HUES6 (cell line): ENCODE measurements around the gene GAB1.

Experiments used
- H3K27ac ChIP-seq: 2 replicates; pipeline ENCODE4 v1.7.0; 2013; ENCODE audit warnings: low read depth, mild to moderate bottlenecking, low read length, inconsistent platforms
- H3K27me3 ChIP-seq: 2 replicates; pipeline ENCODE4 v1.6.1; 2013; ENCODE audit warnings: low read length; ENCODE audit not compliant: control insufficient read depth, insufficient read depth
- H3K36me3 ChIP-seq: 2 replicates; pipeline ENCODE4 v1.6.1; 2013; ENCODE audit warnings: low read length; ENCODE audit not compliant: control insufficient read depth, insufficient read depth
- H3K4me1 ChIP-seq: 2 replicates; pipeline ENCODE4 v1.6.1; 2013; ENCODE audit warnings: low read length; ENCODE audit not compliant: control insufficient read depth, insufficient read depth
- H3K4me3 ChIP-seq: 2 replicates; pipeline ENCODE4 v1.5.1; 2013; ENCODE audit warnings: low read depth, low read length
- H3K9ac ChIP-seq: one replicate; pipeline ENCODE4 v1.6.1; 2013; ENCODE audit warnings: mild to moderate bottlenecking, low read length
- H3K9me3 ChIP-seq: 2 replicates; pipeline ENCODE4 v1.6.1; 2013; ENCODE audit warnings: low read depth, low read length; ENCODE audit not compliant: control insufficient read depth, insufficient read depth

GAB1 gene

GRCh38 chr4:143402776-143403552, 66.3 kb downstream of the GAB1 start:
- Histone ChIP-seq H3K4me3 (no peak overlapping the region), H3K27ac (no peak overlapping the region)

GRCh38 chr4:143403553-143403820, 66.8 kb downstream of the GAB1 start:
- Histone ChIP-seq H3K4me3 (no peak overlapping the region), H3K4me1 (peaks cover 32% of the 10 kb centered on the region), H3K9ac (no peak overlapping the region), H3K36me3 (no peaks in the 10 kb centered on the region), H3K27ac (no peak overlapping the region), H3K27me3 (no peaks in the 10 kb centered on the region), H3K9me3 (no peaks in the 10 kb centered on the region)

More at GRCh38 chr4:143402776-143403552, 66.3 kb downstream of the GAB1 start:
- Histone ChIP-seq H3K4me1 (peaks cover 28% of the 10 kb centered on the region), H3K9ac (no peak overlapping the region), H3K36me3 (no peaks in the 10 kb centered on the region), H3K27me3 (no peaks in the 10 kb centered on the region), H3K9me3 (no peaks in the 10 kb centered on the region)

DNA sequence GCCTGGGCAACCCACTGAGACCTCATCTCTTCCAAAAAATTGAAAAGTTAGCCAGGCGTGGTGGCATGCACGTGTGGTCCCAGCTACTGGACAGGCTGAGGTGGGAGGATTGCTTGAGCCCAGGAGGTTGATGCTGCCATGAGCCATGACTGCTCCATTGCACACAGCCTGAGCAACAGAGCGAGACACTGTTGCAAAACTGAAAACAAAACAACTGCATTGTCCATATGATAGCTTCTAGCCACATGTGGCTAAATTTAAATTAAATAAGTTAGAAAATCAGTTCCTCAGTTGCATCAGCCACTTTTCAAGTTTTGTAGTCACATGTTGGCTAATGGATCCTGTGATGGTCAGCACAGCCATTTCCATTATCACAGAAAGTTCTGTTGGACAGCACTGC, 67.9 kb downstream of the GAB1 start:
- H3K36me3 ChIP-seq = no peaks in the 10 kb centered on the region
- no peak overlapping the region for H3K27ac ChIP-seq
- H3K4me3 ChIP-seq = no peak overlapping the region
- peaks cover 24% of the 10 kb centered on the region for H3K4me1 ChIP-seq
- no peaks in the 10 kb centered on the region for H3K9me3 ChIP-seq
- H3K9ac ChIP-seq = no peak overlapping the region
- no peaks in the 10 kb centered on the region for H3K27me3 ChIP-seq

- no peak overlapping the region for H3K27ac ChIP-seq
- H3K36me3 ChIP-seq = no peaks in the 10 kb centered on the region
- H3K9me3 ChIP-seq = no peaks in the 10 kb centered on the region
- H3K27me3 ChIP-seq = no peaks in the 10 kb centered on the region
- H3K9ac ChIP-seq = no peak overlapping the region
- H3K4me3 ChIP-seq = no peak overlapping the region
- H3K4me1 ChIP-seq = peaks cover 22% of the 10 kb centered on the region
Measured at GRCh38 chr4:143405075-143405730, 68.5 kb downstream of the GAB1 start.

DNA sequence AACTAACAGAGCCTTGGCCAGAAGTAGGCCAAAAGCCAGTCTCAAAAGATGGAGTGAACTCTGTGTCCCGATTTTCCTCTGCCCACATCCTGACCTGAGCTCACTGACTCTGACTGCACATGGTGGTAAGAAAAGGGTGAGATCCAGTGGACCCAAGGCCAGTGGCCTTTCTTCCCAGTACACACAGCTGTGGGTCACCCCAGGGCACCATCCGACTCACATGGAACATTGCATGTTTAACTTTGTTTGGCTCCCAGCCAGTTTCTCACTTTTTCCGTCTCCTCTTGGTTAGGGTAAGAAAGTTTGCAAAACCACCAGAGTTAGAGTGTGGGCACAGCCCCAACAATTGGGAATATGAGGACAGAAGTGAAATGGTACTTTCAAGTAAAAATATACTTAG, 69.8 kb downstream of the GAB1 start:
- H3K9me3 ChIP-seq = no peaks in the 10 kb centered on the region
- H3K4me1 ChIP-seq = peaks cover 22% of the 10 kb centered on the region
- no peak overlapping the region for H3K27ac ChIP-seq
- no peak overlapping the region for H3K4me3 ChIP-seq
- no peaks in the 10 kb centered on the region for H3K36me3 ChIP-seq
- no peaks in the 10 kb centered on the region for H3K27me3 ChIP-seq
- no peak overlapping the region for H3K9ac ChIP-seq

- no peaks in the 10 kb centered on the region for H3K9me3 ChIP-seq
- no peak overlapping the region for H3K9ac ChIP-seq
- H3K4me3 ChIP-seq = no peak overlapping the region
- H3K4me1 ChIP-seq = peaks cover 22% of the 10 kb centered on the region
- H3K36me3 ChIP-seq = no peaks in the 10 kb centered on the region
- no peak overlapping the region for H3K27ac ChIP-seq
- H3K27me3 ChIP-seq = no peaks in the 10 kb centered on the region
Measured at GRCh38 chr4:143407474-143407873, 70.8 kb downstream of the GAB1 start.

- H3K27ac ChIP-seq = no peak overlapping the region
- no peaks in the 10 kb centered on the region for H3K27me3 ChIP-seq
- H3K4me1 ChIP-seq = peaks cover 22% of the 10 kb centered on the region
- H3K9me3 ChIP-seq = no peaks in the 10 kb centered on the region
- H3K36me3 ChIP-seq = no peaks in the 10 kb centered on the region
- H3K9ac ChIP-seq = no peak overlapping the region
- H3K4me3 ChIP-seq = no peak overlapping the region
Measured at GRCh38 chr4:143407888-143408287, 71.2 kb downstream of the GAB1 start.

GRCh38 chr4:143410015-143410414, 73.3 kb downstream of the GAB1 start:
- H3K9me3 ChIP-seq = no peaks in the 10 kb centered on the region
- no peaks in the 10 kb centered on the region for H3K36me3 ChIP-seq
- H3K4me1 ChIP-seq = peaks cover 22% of the 10 kb centered on the region
- no peak overlapping the region for H3K9ac ChIP-seq
- no peak overlapping the region for H3K27ac ChIP-seq
- no peaks in the 10 kb centered on the region for H3K27me3 ChIP-seq
- no peak overlapping the region for H3K4me3 ChIP-seq

DNA sequence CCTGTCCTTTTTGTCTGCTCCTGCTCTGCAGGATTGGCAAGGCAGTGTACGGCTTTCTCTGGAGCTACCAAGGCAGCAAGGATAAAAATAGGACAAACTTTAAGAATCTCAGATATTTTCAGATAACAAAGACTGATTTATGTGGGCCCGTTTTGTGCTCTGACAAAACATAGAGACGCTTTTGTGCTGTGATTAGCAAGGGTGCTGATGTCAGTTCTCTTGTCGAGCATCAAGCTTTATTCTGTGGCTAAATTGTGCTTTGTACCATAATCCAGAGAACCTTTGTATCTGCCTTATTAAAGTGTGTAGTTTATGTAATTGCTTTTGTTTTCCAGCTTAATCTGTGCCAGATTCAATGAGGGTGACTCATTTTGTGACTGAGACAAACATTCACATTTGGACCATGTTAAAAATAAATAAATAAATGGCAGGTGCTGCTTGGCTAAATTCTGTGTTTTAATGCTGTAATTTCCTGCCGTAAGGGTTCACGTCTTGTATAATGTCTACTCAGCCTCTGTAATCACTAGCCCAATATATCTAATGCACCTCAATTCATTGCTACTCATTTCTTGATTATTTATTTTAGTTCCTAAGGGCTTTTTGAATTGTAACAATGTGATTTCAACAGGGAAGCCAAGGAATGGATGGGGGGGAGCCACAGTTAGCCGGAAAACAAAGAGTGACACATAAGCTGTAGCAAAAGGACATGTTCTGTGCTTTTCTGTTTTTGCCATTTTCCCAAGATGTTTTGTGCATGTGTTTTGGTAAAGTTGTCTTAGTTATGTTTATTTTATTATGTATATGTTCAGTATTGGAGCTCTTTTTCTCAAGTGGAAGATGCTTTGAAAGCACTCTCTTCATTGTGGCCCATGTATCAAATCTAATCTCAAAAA, 75.1 kb downstream of the GAB1 start:
- H3K9ac ChIP-seq = no peak overlapping the region
- peaks cover 15% of the 10 kb centered on the region for H3K4me1 ChIP-seq
- no peaks in the 10 kb centered on the region for H3K27me3 ChIP-seq
- no peak overlapping the region for H3K4me3 ChIP-seq
- H3K9me3 ChIP-seq = no peaks in the 10 kb centered on the region
- H3K36me3 ChIP-seq = no peaks in the 10 kb centered on the region; the same call in 1 of the 2 replicates
- H3K27ac ChIP-seq = no peak overlapping the region

DNA sequence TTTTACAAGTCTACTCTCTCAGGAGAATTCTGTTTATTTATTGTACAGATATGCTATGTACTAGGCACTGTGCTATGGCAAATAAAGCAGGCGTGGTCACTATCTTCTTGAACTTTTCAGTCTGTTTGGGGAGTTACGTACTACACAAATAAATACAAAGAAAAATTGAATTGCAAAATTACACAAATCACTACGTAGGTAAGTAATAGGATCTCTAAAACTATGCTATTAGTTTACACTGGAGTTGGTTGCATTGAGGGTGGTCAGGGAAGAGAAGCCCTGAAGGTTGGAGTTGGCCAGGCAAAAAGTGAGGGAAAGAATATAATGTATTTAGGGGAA, 75.7 kb downstream of the GAB1 start:
- Histone ChIP-seq H3K27me3 (no peaks in the 10 kb centered on the region), H3K9me3 (no peaks in the 10 kb centered on the region), H3K4me1 (peaks cover 12% of the 10 kb centered on the region), H3K9ac (no peak overlapping the region), H3K27ac (no peak overlapping the region), H3K36me3 (no peaks in the 10 kb centered on the region; the same call in 1 of the 2 replicates), H3K4me3 (no peak overlapping the region)
